Measurements from ENCODE around the gene POLR3B.

DNA sequence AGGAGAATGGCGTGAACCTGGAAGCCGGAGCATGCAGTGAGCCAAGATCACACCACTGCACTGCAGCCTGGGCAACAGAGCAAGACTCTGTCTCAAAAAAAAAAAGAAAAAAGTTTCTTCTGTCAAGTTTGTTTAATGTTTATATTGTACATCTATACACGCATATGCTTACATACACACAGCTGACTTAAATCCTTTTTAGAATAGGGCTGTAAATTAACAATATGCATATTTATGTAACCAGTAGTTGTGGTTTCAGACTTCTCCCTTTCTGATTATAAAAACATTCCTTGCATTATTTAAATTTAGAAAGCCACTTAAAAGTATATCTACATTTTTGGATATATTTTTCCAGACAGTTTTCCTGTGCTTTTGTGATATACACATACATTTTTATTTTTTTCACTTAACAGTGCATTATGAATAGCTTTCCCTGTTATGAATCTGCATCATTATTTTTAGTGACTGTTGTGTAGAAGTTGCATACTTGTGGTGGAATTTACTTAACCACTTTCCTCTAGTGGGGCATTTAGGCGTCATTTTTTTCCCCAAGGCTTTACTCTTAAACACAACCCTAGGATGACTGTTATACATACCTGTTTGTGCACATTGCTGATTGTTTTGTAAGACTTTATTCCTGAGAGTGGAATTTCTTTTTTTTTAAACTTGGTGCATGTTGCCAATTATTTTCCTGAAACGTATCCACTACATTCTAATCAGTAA lies 29.4 kb downstream of the POLR3B start:
- TF ChIP-seq EZH2 (IDR thresholded peaks at IDR 0.05; ENCODE audit: insufficient read depth, poor library complexity, severe bottlenecking): no peak
- TF ChIP-seq EZH2phosphoT487 (IDR thresholded peaks at IDR 0.05; ENCODE audit: insufficient read depth, low read depth): no peak
